ENCODE measurements around the gene ARHGAP26.

- TF ChIP-seq, protein P1, sequence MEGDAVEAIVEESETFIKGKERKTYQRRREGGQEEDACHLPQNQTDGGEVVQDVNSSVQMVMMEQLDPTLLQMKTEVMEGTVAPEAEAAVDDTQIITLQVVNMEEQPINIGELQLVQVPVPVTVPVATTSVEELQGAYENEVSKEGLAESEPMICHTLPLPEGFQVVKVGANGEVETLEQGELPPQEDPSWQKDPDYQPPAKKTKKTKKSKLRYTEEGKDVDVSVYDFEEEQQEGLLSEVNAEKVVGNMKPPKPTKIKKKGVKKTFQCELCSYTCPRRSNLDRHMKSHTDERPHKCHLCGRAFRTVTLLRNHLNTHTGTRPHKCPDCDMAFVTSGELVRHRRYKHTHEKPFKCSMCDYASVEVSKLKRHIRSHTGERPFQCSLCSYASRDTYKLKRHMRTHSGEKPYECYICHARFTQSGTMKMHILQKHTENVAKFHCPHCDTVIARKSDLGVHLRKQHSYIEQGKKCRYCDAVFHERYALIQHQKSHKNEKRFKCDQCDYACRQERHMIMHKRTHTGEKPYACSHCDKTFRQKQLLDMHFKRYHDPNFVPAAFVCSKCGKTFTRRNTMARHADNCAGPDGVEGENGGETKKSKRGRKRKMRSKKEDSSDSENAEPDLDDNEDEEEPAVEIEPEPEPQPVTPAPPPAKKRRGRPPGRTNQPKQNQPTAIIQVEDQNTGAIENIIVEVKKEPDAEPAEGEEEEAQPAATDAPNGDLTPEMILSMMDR (conservative IDR thresholded peaks at IDR 0.05; ENCODE audit: low read depth, low read length) = no peak
- TF ChIP-seq CHD1 (IDR thresholded peaks at IDR 0.05; ENCODE audit: low read depth, low read length) = no peak
- no peak for TF ChIP-seq MAFK (IDR thresholded peaks at IDR 0.05; ENCODE audit: low read depth, low read length)
- no peak for TF ChIP-seq BHLHE40 (IDR thresholded peaks at IDR 0.05; ENCODE audit: low read depth, low read length)
- TF ChIP-seq POLR2A (IDR thresholded peaks at IDR 0.05; ENCODE audit: low read depth, low read length) = no peak
Measured at GRCh38 chr5:142937374-142937773, 167.2 kb downstream of the ARHGAP26 start.
